ENCODE measurements around the gene COX11. TPM values are rescaled to one million over a fixed set of nuclear protein-coding genes. Genes with fewer than 3 reads are reported as not detected.

COX11 gene
- total and polyA plus RNA-seq, 2 donors from 2014 or later, result 52.7 to 64.9 TPM

- FAIRE-seq, result no peak
- Histone ChIP-seq H3K9ac (ENCODE audit: low read length in 3 of 3) (no peak overlapping the region), H3K27me3 (ENCODE audit: control insufficient read depth, insufficient read depth, low read length) (no peaks in the 10 kb centered on the region), H3K9me3 (ENCODE audit: control insufficient read depth in 2 of 3, insufficient read depth in 1 of 3, low read length in 3 of 3) (peaks cover 0 to 5% (median 0%) of the 10 kb centered on the region in 3 donors), H3K27ac (ENCODE audit: low read depth in 2 of 2, low read length in 2 of 2) (no peak overlapping the region), H3K36me3 (ENCODE audit: control insufficient read depth in 2 of 3, insufficient read depth in 3 of 3, low read length in 3 of 3) (no peaks in the 10 kb centered on the region), H3K4me1 (ENCODE audit: control insufficient read depth in 2 of 3, insufficient read depth in 2 of 3, low read depth in 1 of 3, low read length in 3 of 3) (peaks cover 0 to 8% (median 0%) of the 10 kb centered on the region in 3 donors), H3K4me3 (ENCODE audit: low read length in 3 of 3) (no peak overlapping the region)
- no peak for DNase-seq
- intact Hi-C loops (cut with DNase I), result no loop called here
- TF ChIP-seq CTCF (IDR thresholded peaks at IDR 0.05; ENCODE audit: borderline replicate concordance, extremely low read depth, insufficient read depth), result no peak
These were observed 11.2 kb upstream of the COX11 start for GRCh38 chr17:54979657-54980056.

- Histone ChIP-seq H3K27me3 (ENCODE audit: control insufficient read depth, insufficient read depth, low read length) (no peaks in the 10 kb centered on the region), H3K4me3 (ENCODE audit: low read length in 3 of 3) (no peak overlapping the region), H3K9ac (ENCODE audit: low read length in 3 of 3) (no peak overlapping the region), H3K4me1 (ENCODE audit: control insufficient read depth in 2 of 3, insufficient read depth in 2 of 3, low read depth in 1 of 3, low read length in 3 of 3) (peaks cover 0 to 4% (median 0%) of the 10 kb centered on the region in 3 donors), H3K27ac (ENCODE audit: low read depth in 2 of 2, low read length in 2 of 2) (no peak overlapping the region), H3K36me3 (ENCODE audit: control insufficient read depth in 2 of 3, insufficient read depth in 3 of 3, low read length in 3 of 3) (no peaks in the 10 kb centered on the region), H3K9me3 (ENCODE audit: control insufficient read depth in 2 of 3, insufficient read depth in 1 of 3, low read length in 3 of 3) (peaks cover 0 to 5% (median 0%) of the 10 kb centered on the region in 3 donors)
- intact Hi-C loops (cut with DNase I), result no loop called here
- FAIRE-seq (no peak), DNase-seq (no peak)
- no peak for TF ChIP-seq CTCF (IDR thresholded peaks at IDR 0.05; ENCODE audit: borderline replicate concordance, extremely low read depth, insufficient read depth)
These were observed 9.3 kb upstream of the COX11 start for GRCh38 chr17:54977744-54978143.

- intact Hi-C loops (cut with DNase I), result no loop called here
- no peak for TF ChIP-seq CTCF (IDR thresholded peaks at IDR 0.05; ENCODE audit: borderline replicate concordance, extremely low read depth, insufficient read depth)
- Histone ChIP-seq H3K4me3 (ENCODE audit: low read length in 3 of 3) (no peak overlapping the region), H3K9ac (ENCODE audit: low read length in 3 of 3) (no peak overlapping the region), H3K4me1 (ENCODE audit: control insufficient read depth in 2 of 3, insufficient read depth in 2 of 3, low read depth in 1 of 3, low read length in 3 of 3) (peaks cover 0 to 5% (median 0%) of the 10 kb centered on the region in 3 donors), H3K36me3 (ENCODE audit: control insufficient read depth in 2 of 3, insufficient read depth in 3 of 3, low read length in 3 of 3) (no peaks in the 10 kb centered on the region), H3K9me3 (ENCODE audit: control insufficient read depth in 2 of 3, insufficient read depth in 1 of 3, low read length in 3 of 3) (peaks cover 0 to 5% (median 0%) of the 10 kb centered on the region in 3 donors), H3K27ac (ENCODE audit: low read depth in 2 of 2, low read length in 2 of 2) (no peak overlapping the region), H3K27me3 (ENCODE audit: control insufficient read depth, insufficient read depth, low read length) (no peaks in the 10 kb centered on the region)
- no peak for DNase-seq
- no peak for FAIRE-seq
These were observed 7.9 kb upstream of the COX11 start for GRCh38 chr17:54976316-54976715.

GRCh38 chr17:54974759-54975158 lies 6.3 kb upstream of the COX11 start:
- H3K36me3 ChIP-seq (ENCODE audit: control insufficient read depth in 2 of 3, insufficient read depth in 3 of 3, low read length in 3 of 3), result no peaks in the 10 kb centered on the region
- H3K4me1 ChIP-seq (ENCODE audit: control insufficient read depth in 2 of 3, insufficient read depth in 2 of 3, low read depth in 1 of 3, low read length in 3 of 3), result peaks cover 2 to 9% (median 3%) of the 10 kb centered on the region in 3 donors
- H3K27me3 ChIP-seq (ENCODE audit: control insufficient read depth, insufficient read depth, low read length), result no peaks in the 10 kb centered on the region
- intact Hi-C loops (cut with DNase I), result no loop called here
- no peak for TF ChIP-seq CTCF (IDR thresholded peaks at IDR 0.05; ENCODE audit: borderline replicate concordance, extremely low read depth, insufficient read depth)
- FAIRE-seq (no peak), DNase-seq (no peak)
- H3K4me3 ChIP-seq (ENCODE audit: low read length in 3 of 3), result no peak overlapping the region
- H3K9ac ChIP-seq (ENCODE audit: low read length in 3 of 3), result no peak overlapping the region
- no peak overlapping the region for H3K27ac ChIP-seq (ENCODE audit: low read depth in 2 of 2, low read length in 2 of 2)
- no peaks in the 10 kb centered on the region for H3K9me3 ChIP-seq (ENCODE audit: control insufficient read depth in 2 of 3, insufficient read depth in 1 of 3, low read length in 3 of 3)
